GM23338 (cell line): ENCODE measurements around the gene PEAR1.

ENCODE experiments used
- CREB1 ChIP-seq: fragments of 250-450 bp; sonication (Bioruptor Pico); IDR thresholded peaks from 2 replicates; pipeline ENCODE4 v1.5.0; 2020; ENCODE audit warnings: low read depth, mild to moderate bottlenecking, moderate library complexity
- CTCF ChIP-seq, 2 experiments: fragments of 200-600 bp in 1 of 2; sonication (generic) in 1 of 2; conservative IDR thresholded peaks; 2 replicates each; pipeline versions ENCODE4 v1.5.1 to v1.6.1; 2016 to 2017; ENCODE audit warnings: antibody characterized with exemption in 2 of 2, low read depth in 2 of 2, mild to moderate bottlenecking in 2 of 2, moderate library complexity in 1 of 2
- EZH2 ChIP-seq: fragments of 200-600 bp; sonication (generic); IDR thresholded peaks from one replicate; pipeline ENCODE4 v1.8.0; 2017; ENCODE audit warnings: antibody characterized with exemption, mild to moderate bottlenecking, low read depth; ENCODE audit not compliant: unreplicated experiment
- EZH2phosphoT487 ChIP-seq: fragments of 200-600 bp; sonication (generic); IDR thresholded peaks from one replicate; pipeline ENCODE4 v1.8.1; 2018; ENCODE audit warnings: antibody characterized with exemption; ENCODE audit not compliant: unreplicated experiment
- JUNB ChIP-seq: IDR thresholded peaks from one replicate; pipeline ENCODE4 v1.6.1; 2016; ENCODE audit warnings: antibody characterized with exemption; ENCODE audit not compliant: unreplicated experiment
- POLR2AphosphoS5 ChIP-seq: IDR thresholded peaks from 2 replicates; pipeline ENCODE4 v1.6.1; 2016; ENCODE audit warnings: antibody characterized with exemption, low read depth
- REST ChIP-seq: IDR thresholded peaks from one replicate; pipeline ENCODE4 v1.6.1; 2018; ENCODE audit warnings: antibody characterized with exemption; ENCODE audit not compliant: unreplicated experiment

GRCh38 chr1:156905651-156906050 is 12.1 kb downstream of the PEAR1 start:
- no peak for TF ChIP-seq POLR2AphosphoS5
- TF ChIP-seq REST, result no peak
- TF ChIP-seq CTCF (conservative IDR thresholded peaks at IDR 0.05; ENCODE audit: low read depth in 2 of 2), result no peak
- TF ChIP-seq JUNB, result no peak
- TF ChIP-seq EZH2, result no peak
- TF ChIP-seq CREB1 (CRISPR knock-in tag), result no peak
- no peak for TF ChIP-seq EZH2phosphoT487
